CD14-positive monocyte (primary cell): ENCODE data around the gene ANP32A. TPM values are rescaled to one million over a fixed set of nuclear protein-coding genes. Genes with fewer than 3 reads are reported as not detected.

Source experiments
- DNase-seq, 3 donors: peaks; one replicate each; pipeline ENCODE4 v3.0.0-alpha.2; 2011 to 2022
- H2AFZ ChIP-seq: 2 replicates; pipeline ENCODE4 v1.6.0; 2012; ENCODE audit warnings: mild to moderate bottlenecking, low read depth, low read length, inconsistent platforms; ENCODE audit not compliant: insufficient read depth, poor library complexity, severe bottlenecking
- H3K27ac ChIP-seq, 2 donors: 1 replicate in 1 of 2; 2 replicates in 1 of 2; pipeline ENCODE4 v1.5.1; 2012 to 2013; ENCODE audit warnings: low read length in 2 of 2, control low read depth in 1 of 2, inconsistent platforms in 1 of 2, low read depth in 1 of 2, mild to moderate bottlenecking in 1 of 2
- H3K27me3 ChIP-seq, 2 donors: one replicate each; pipeline versions ENCODE4 v1.6.0 to v1.6.1; 2011 to 2013; ENCODE audit warnings: low read length in 2 of 2; ENCODE audit not compliant: control insufficient read depth in 2 of 2, insufficient read depth in 2 of 2
- H3K36me3 ChIP-seq, 2 donors: replicated peaks in 1 of 2; 1 replicate in 1 of 2; 2 replicates in 1 of 2; pipeline versions ENCODE4 v1.5.1 to v1.6.1; 2012 to 2013; ENCODE audit warnings: low read length in 2 of 2, control low read depth in 1 of 2, inconsistent platforms in 1 of 2, mild to moderate bottlenecking in 1 of 2; ENCODE audit not compliant: insufficient read depth in 2 of 2, control insufficient read depth in 1 of 2
- H3K4me1 ChIP-seq, 2 donors: 1 replicate in 1 of 2; 2 replicates in 1 of 2; pipeline versions ENCODE4 v1.5.1 to v1.6.1; 2012 to 2013; ENCODE audit warnings: low read length in 2 of 2, control low read depth in 1 of 2, inconsistent platforms in 1 of 2, mild to moderate bottlenecking in 1 of 2, moderate library complexity in 1 of 2; ENCODE audit not compliant: insufficient read depth in 2 of 2, control insufficient read depth in 1 of 2
- H3K4me2 ChIP-seq: replicated peaks from 2 replicates; pipeline ENCODE3; 2012; ENCODE audit warnings: low read length, moderate library complexity, mild to moderate bottlenecking; ENCODE audit not compliant: poor library complexity, severe bottlenecking; ENCODE audit errors: extremely low read depth
- H3K4me3 ChIP-seq, 3 experiments: fragments of 200-600 bp in 1 of 3; sonication (generic) in 1 of 3; replicated peaks in 1 of 3; 1 replicate in 2 of 3; 2 replicates in 1 of 3; pipeline ENCODE4 v1.5.1; 2011 to 2013; ENCODE audit warnings: low read length in 3 of 3, mild to moderate bottlenecking in 3 of 3, control low read depth in 2 of 3, low read depth in 2 of 3, inconsistent platforms in 1 of 3, moderate library complexity in 1 of 3
- H3K79me2 ChIP-seq: 2 replicates; pipeline ENCODE4 v1.6.0; 2012; ENCODE audit warnings: mild to moderate bottlenecking, control low read depth, inconsistent platforms, low read length, moderate library complexity; ENCODE audit not compliant: insufficient read depth
- H3K9ac ChIP-seq: 2 replicates; pipeline ENCODE4 v1.6.0; 2017; ENCODE audit warnings: low read length, mild to moderate bottlenecking; ENCODE audit not compliant: insufficient read depth, poor library complexity, severe bottlenecking
- H3K9me3 ChIP-seq, 2 donors: replicated peaks in 1 of 2; 1 replicate in 1 of 2; 2 replicates in 1 of 2; pipeline versions ENCODE4 v1.5.1 to v1.6.1; 2012 to 2013; ENCODE audit warnings: low read length in 2 of 2, control low read depth in 1 of 2; ENCODE audit not compliant: control insufficient read depth in 1 of 2, insufficient read depth in 1 of 2
- H4K20me1 ChIP-seq: 2 replicates; pipeline ENCODE4 v1.6.0; 2012; ENCODE audit warnings: mild to moderate bottlenecking, low read length, control low read depth, moderate library complexity; ENCODE audit not compliant: insufficient read depth
- H3K27ac Mint-ChIP-seq, 7 donors: one replicate each; pipeline ENCODE4 v1.8.0; 2020; ENCODE audit warnings: mild to moderate bottlenecking in 7 of 7, mixed read lengths in 7 of 7, moderate library complexity in 6 of 7, inconsistent platforms in 2 of 7
- H3K27me3 Mint-ChIP-seq, 3 donors: one replicate each; pipeline ENCODE4 v1.8.0; 2021 to 2022; ENCODE audit warnings: low read depth in 3 of 3, mild to moderate bottlenecking in 3 of 3, mixed read lengths in 3 of 3, moderate library complexity in 3 of 3, inconsistent platforms in 1 of 3
- H3K36me3 Mint-ChIP-seq, 2 donors: one replicate each; pipeline ENCODE4 v1.8.0; 2020; ENCODE audit warnings: mixed read lengths in 2 of 2, inconsistent platforms in 1 of 2, mild to moderate bottlenecking in 1 of 2
- H3K4me1 Mint-ChIP-seq: one replicate; pipeline ENCODE4 v1.8.0; 2020; ENCODE audit warnings: mild to moderate bottlenecking, mixed read lengths
- H3K4me3 Mint-ChIP-seq, 2 donors: one replicate each; pipeline ENCODE4 v1.8.0; 2020; ENCODE audit warnings: mild to moderate bottlenecking in 2 of 2, mixed read lengths in 2 of 2, moderate library complexity in 1 of 2
- H3K9me3 Mint-ChIP-seq, 7 donors: one replicate each; pipeline ENCODE4 v1.8.0; 2020 to 2022; ENCODE audit warnings: mixed read lengths in 7 of 7, mild to moderate bottlenecking in 6 of 7, moderate library complexity in 6 of 7, inconsistent platforms in 2 of 7
- CTCF ChIP-seq: fragments of 200-600 bp; IDR thresholded peaks from one replicate; pipeline ENCODE4 v1.8.0; 2022; ENCODE audit warnings: antibody characterized with exemption, mild to moderate bottlenecking
- WGBS: methylation state at CpG from one replicate; pipeline ENCODE4 v1.1.5; 2013; ENCODE audit warnings: missing lambda C conversion rate; ENCODE audit not compliant: insufficient coverage; 5-methylcytosine and 5-hydroxymethylcytosine counted together
- intact Hi-C, 2 donors: fragments of 100-400 bp; cut with micrococcal nuclease; formaldehyde crosslinking; loops; one replicate each; pipeline versions ENCODE4 v1.15.0 to v1.15.1; 2023
- polyA plus RNA-seq, 3 donors: library from polyadenylated mRNA; depleted of rRNA in 1 of 3; unstranded in 2 of 3; stranded (reverse) in 1 of 3; fragments of 300-500 nt in 2 of 3; fragments of >200 nt in 1 of 3; fragmentation: Illumina TruSeq in 2 of 3; gene quantifications; 1 replicate in 2 of 3; 2 replicates in 1 of 3; pipeline ENCODE4 v1.2.3, GENCODE V29; 2012 to 2021

The ANP32A gene
- polyA plus RNA-seq, 3 donors, result 75.4 to 98.8 (median 86.8) TPM

- peaks cover 0 to 2% (median 0%) of the 10 kb centered on the region in 3 donors for H3K27me3 Mint-ChIP-seq
- peaks cover 29 to 49% of the 10 kb centered on the region in 2 donors for H3K36me3 Mint-ChIP-seq
- no peaks in the 10 kb centered on the region for H3K27me3 ChIP-seq
- no peak overlapping the region for H3K9ac ChIP-seq
- H4K20me1 ChIP-seq, result peaks cover 100% of the 10 kb centered on the region
- peaks cover 51 to 53% of the 10 kb centered on the region in 2 donors for H3K4me1 ChIP-seq
- TF ChIP-seq CTCF, result no peak
- intact Hi-C loops, result no loop called here
- DNase-seq, result no peak
- no peaks in the 10 kb centered on the region for H3K9me3 ChIP-seq
- H3K27ac ChIP-seq, result peak overlapping the region in 1 of 2 donors; percentile 64
- no peak overlapping the region for H3K4me3 Mint-ChIP-seq
- H3K4me3 ChIP-seq, result no peak overlapping the region
- H3K9me3 Mint-ChIP-seq, result no peaks in the 10 kb centered on the region
- H3K36me3 ChIP-seq, result peaks cover 8 to 31% of the 10 kb centered on the region in 2 donors
- H3K79me2 ChIP-seq, result peaks cover 100% of the 10 kb centered on the region
- peak overlapping the region in 4 of 7 donors; percentile 41 to 78 (median 72) for H3K27ac Mint-ChIP-seq
- no peak overlapping the region for H2AFZ ChIP-seq
- WGBS, result 100% methylated on average over 3 of the region's 8 CpGs
- no peak overlapping the region for H3K4me2 ChIP-seq
- H3K4me1 Mint-ChIP-seq, result peaks cover 88% of the 10 kb centered on the region
These were observed 18.3 kb downstream of the ANP32A start for GRCh38 chr15:68802373-68802772.

GRCh38 chr15:68801572-68802148 lies 19.0 kb downstream of the ANP32A start:
- Mint-ChIP-seq H3K4me3 (peak overlapping the region in 1 of 2 donors; percentile 48), H3K36me3 (peaks cover 25 to 46% of the 10 kb centered on the region in 2 donors), H3K9me3 (no peaks in the 10 kb centered on the region), H3K4me1 (peaks cover 89% of the 10 kb centered on the region), H3K27me3 (no peaks in the 10 kb centered on the region), H3K27ac (peak overlapping the region in 6 of 7 donors; percentile 71 to 89 (median 78))
- TF ChIP-seq CTCF, result no peak
- H3K4me2 ChIP-seq, result no peak overlapping the region
- no peak for DNase-seq
- peaks cover 4 to 24% of the 10 kb centered on the region in 2 donors for H3K36me3 ChIP-seq
- no peaks in the 10 kb centered on the region for H3K9me3 ChIP-seq
- H3K79me2 ChIP-seq, result peaks cover 100% of the 10 kb centered on the region
- WGBS, result 33% methylated on average over 1 of the region's 4 CpGs
- intact Hi-C loops, result no loop called here
- peak overlapping the region; percentile 57 to 64 for H3K27ac ChIP-seq
- H2AFZ ChIP-seq, result no peak overlapping the region
- H3K4me3 ChIP-seq, result no peak overlapping the region
- no peaks in the 10 kb centered on the region for H3K27me3 ChIP-seq
- H3K4me1 ChIP-seq, result peaks cover 56 to 60% of the 10 kb centered on the region in 2 donors
- peaks cover 100% of the 10 kb centered on the region for H4K20me1 ChIP-seq
- no peak overlapping the region for H3K9ac ChIP-seq
